K562 (cell line): Measurements from ENCODE around the gene ITPK1. TPM values are rescaled to one million over a fixed set of nuclear protein-coding genes. Genes with fewer than 3 reads are reported as not detected.
A peak's percentile ranks its signal among the peaks of the same experiment; 100 is the strongest.

ENCODE experiments used
- DPF2 ChIP-seq: fragments of 450-650 bp; IDR thresholded peaks from 2 replicates; pipeline ENCODE4 v1.6.1; 2016
- EP300 ChIP-seq: IDR thresholded peaks from 2 replicates; pipeline ENCODE4 v1.6.1; 2012; ENCODE audit warnings: low read length, improper control_type of control experiment
- FOXA3 ChIP-seq, 2 experiments: fragments of 450-650 bp in 1 of 2; sonication (generic) in 1 of 2; formaldehyde crosslinking; IDR thresholded peaks in 1 of 2; conservative IDR thresholded peaks in 1 of 2; 2 replicates each; pipeline versions ENCODE4 v1.4.0 to v1.8.0; 2020 to 2022; ENCODE audit warnings: mild to moderate bottlenecking in 2 of 2, missing genetic modification reagents in 1 of 2
- GATA2 ChIP-seq: sonication (generic); formaldehyde crosslinking; IDR thresholded peaks from 2 replicates; pipeline ENCODE4 v1.4.0; 2020; ENCODE audit warnings: mild to moderate bottlenecking, missing genetic modification reagents
- GATAD2A ChIP-seq: fragments of 450-650 bp; IDR thresholded peaks from 2 replicates; pipeline ENCODE4 v1.6.1; 2017
- HES1 ChIP-seq: fragments of 450-650 bp; IDR thresholded peaks from 2 replicates; pipeline ENCODE4 v1.6.1; 2016; ENCODE audit warnings: low read depth, mild to moderate bottlenecking, moderate library complexity
- NUFIP1 ChIP-seq: fragments of 450-650 bp; IDR thresholded peaks from 2 replicates; pipeline ENCODE4 v1.6.1; 2018; ENCODE audit not compliant: partially characterized antibody
- RERE ChIP-seq: sonication (generic); formaldehyde crosslinking; IDR thresholded peaks from 2 replicates; pipeline ENCODE4 v1.8.0; 2023; ENCODE audit warnings: missing genetic modification reagents, mild to moderate bottlenecking, borderline replicate concordance
- RNF2 ChIP-seq: sonication (generic); IDR thresholded peaks from 2 replicates; pipeline ENCODE4 v1.6.1; 2016
- TAF15 ChIP-seq: fragments of 200-400 bp; formaldehyde crosslinking; IDR thresholded peaks from 2 replicates; pipeline ENCODE4 v1.6.1; 2017; ENCODE audit warnings: mild to moderate bottlenecking, low read depth, low read length, moderate library complexity
- TFAP4 ChIP-seq: sonication (generic); formaldehyde crosslinking; IDR thresholded peaks from 2 replicates; pipeline ENCODE4 v1.8.0; 2022; ENCODE audit warnings: missing genetic modification reagents, mild to moderate bottlenecking, moderate library complexity, borderline replicate concordance
- TFE3 ChIP-seq: fragments of 450-650 bp; formaldehyde crosslinking; IDR thresholded peaks from 2 replicates; pipeline ENCODE4 v1.4.0; 2020; ENCODE audit warnings: mild to moderate bottlenecking, mixed read lengths
- ZNF277 ChIP-seq: fragments of 250-450 bp; sonication (Bioruptor Pico); IDR thresholded peaks from 2 replicates; pipeline ENCODE4 v1.8.0; 2022; ENCODE audit warnings: inconsistent platforms, mild to moderate bottlenecking, moderate library complexity, borderline replicate concordance
- polyA plus RNA-seq, 8 experiments: library from polyadenylated mRNA; depleted of rRNA in 4 of 8; stranded (reverse) in 5 of 8; unstranded in 3 of 8; fragments of >200 nt; fragmentation: Nextera tagmentation in 2 of 8; fragmentation: Illumina TruSeq in 1 of 8; extraction: Ambion mirVana in 2 of 8; extraction: Trizol in 1 of 8; gene quantifications; 2 replicates each; pipeline versions ENCODE4 v1.2.1 to v1.2.3, GENCODE V29; 2011 to 2014; ENCODE audit warnings: inconsistent platforms in 1 of 8, missing spikeins in 1 of 8
- total RNA-seq, 7 experiments: library from RNA; depleted of rRNA in 6 of 7; stranded (reverse); fragments of >200 nt in 6 of 7; fragmentation: Illumina TruSeq in 2 of 7; extraction: Trizol in 2 of 7; gene quantifications; 2 replicates each; pipeline versions ENCODE4 v1.2.1 to v1.2.3, GENCODE V29; 2011 to 2021; ENCODE audit warnings: low replicate concordance in 1 of 7

The ITPK1 gene
- total and polyA plus RNA-seq, 9 of the 15 experiments (the other 6 are each of a cell fraction or from before 2014, with no cell fraction given), result 1.2 to 39.2 (median 23.0) TPM

GRCh38 chr14:93010522-93011140 lies 105.1 kb downstream of the ITPK1 start (continued):
- peak; percentile 95 for TF ChIP-seq TFAP4
- TF ChIP-seq ZNF277 (CRISPR knock-in tag), result no peak
- TF ChIP-seq NUFIP1, result no peak
- TF ChIP-seq RNF2, result 0 out of 2 replicates have a peak, but pooled peaks have one; percentile 30
- TF ChIP-seq TFE3 (CRISPR knock-in tag), result no peak
- no peak for TF ChIP-seq GATAD2A
- peak; percentile 34; the same call in 1 of the 2 replicates for TF ChIP-seq EP300
- peak; percentile 37; the same call in 1 of the 2 replicates for TF ChIP-seq DPF2
- no peak for TF ChIP-seq TAF15
- no peak for TF ChIP-seq RERE (CRISPR knock-in tag)
- peak; percentile 85 to 89 for TF ChIP-seq FOXA3 (CRISPR knock-in tag; conservative IDR thresholded peaks at IDR 0.05 in 1 of 2, IDR thresholded peaks at IDR 0.05 in 1 of 2)
- peak; percentile 41; the same call in 1 of the 2 replicates for TF ChIP-seq GATA2
- peak; percentile 79 for TF ChIP-seq HES1
